ENCODE data around the gene MIOS.
"Not testable (repeated sequence)": the region's sequence is repeated elsewhere in the genome, so short reads cannot be mapped to it uniquely, and the experiment has no call there.

MIOS gene

GRCh38 chr7:7647495-7648036, 80.9 kb downstream of the MIOS start:
- DNase-seq (ENCODE audit: low read depth in 2 of 2), result no peak

GRCh38 chr7:7650682-7651206, 84.1 kb downstream of the MIOS start:
- no peak for DNase-seq (ENCODE audit: low read depth in 2 of 2)

- DNase-seq (ENCODE audit: low read depth in 2 of 2), result no peak
These were observed 84.8 kb downstream of the MIOS start for GRCh38 chr7:7651479-7651878.

GRCh38 chr7:7652798-7653540, 86.3 kb downstream of the MIOS start:
- DNase-seq (ENCODE audit: low read depth in 2 of 2), result no peak

- DNase-seq (ENCODE audit: low read depth in 2 of 2), result no peak
These were observed 87.0 kb downstream of the MIOS start for GRCh38 chr7:7653593-7654187.

GRCh38 chr7:7654964-7655715, 88.5 kb downstream of the MIOS start:
- DNase-seq (ENCODE audit: low read depth in 2 of 2), result no peak

GRCh38 chr7:7656459-7656858, 89.8 kb downstream of the MIOS start:
- not testable (repeated sequence) for DNase-seq (ENCODE audit: low read depth in 2 of 2)

All from fibroblast of skin of left quadriceps (primary cell).